ENCODE measurements around the gene ITIH5. TPM values are rescaled to one million over a fixed set of nuclear protein-coding genes. Genes with fewer than 3 reads are reported as not detected.

ITIH5 gene
- total RNA-seq, 1 donor from 2014 or later, result 4.0 TPM

GRCh38 chr10:7625836-7626235 is 40.9 kb downstream of the ITIH5 start:
- DNase-seq (ENCODE audit: low read depth) (peak; percentile 9), FAIRE-seq (no peak)
- no peaks in the 10 kb centered on the region for H3K4me1 ChIP-seq (ENCODE audit: insufficient read depth, low read length)

DNA sequence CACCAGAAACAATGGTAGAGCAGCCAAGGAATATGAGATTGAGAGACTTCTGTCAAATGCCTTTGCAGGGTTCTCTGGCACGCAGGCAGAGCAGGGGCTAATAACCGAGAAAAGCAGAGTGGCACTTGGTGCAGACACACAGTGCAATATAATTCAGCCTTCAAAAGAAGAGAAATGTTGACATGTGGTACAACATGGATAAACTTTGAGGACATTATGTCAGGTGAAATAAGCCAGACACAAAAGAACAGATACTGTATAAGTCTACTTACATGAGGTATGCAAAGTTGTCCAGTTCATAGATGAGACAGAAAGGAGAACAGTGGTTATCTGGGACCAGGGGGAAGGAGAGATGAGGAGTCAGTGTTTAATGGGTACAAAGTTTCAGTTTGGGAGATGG is 41.8 kb downstream of the ITIH5 start:
- H3K36me3 ChIP-seq (ENCODE audit: insufficient read depth, low read length), result no peaks in the 10 kb centered on the region
- no peaks in the 10 kb centered on the region for H3K79me2 ChIP-seq (ENCODE audit: insufficient read depth, low read length)
- no peak overlapping the region for H3K4me3 Mint-ChIP-seq (ENCODE audit: unreplicated experiment)
- H3K4me1 Mint-ChIP-seq (ENCODE audit: low read depth, unreplicated experiment), result peaks cover 4% of the 10 kb centered on the region
- no peaks in the 10 kb centered on the region for H3K36me3 Mint-ChIP-seq (ENCODE audit: low read depth, unreplicated experiment)
- FAIRE-seq (no peak), DNase-seq (ENCODE audit: low read depth) (no peak)
- H3K27ac ChIP-seq (ENCODE audit: low read depth, low read length), result no peak overlapping the region
- peak overlapping the region; percentile 3 for H3K27ac Mint-ChIP-seq (ENCODE audit: unreplicated experiment)
- no peak overlapping the region for H3K9ac ChIP-seq (ENCODE audit: low read length)
- no peak overlapping the region for H3K4me2 ChIP-seq (ENCODE audit: low read length)
- TF ChIP-seq, protein P1, sequence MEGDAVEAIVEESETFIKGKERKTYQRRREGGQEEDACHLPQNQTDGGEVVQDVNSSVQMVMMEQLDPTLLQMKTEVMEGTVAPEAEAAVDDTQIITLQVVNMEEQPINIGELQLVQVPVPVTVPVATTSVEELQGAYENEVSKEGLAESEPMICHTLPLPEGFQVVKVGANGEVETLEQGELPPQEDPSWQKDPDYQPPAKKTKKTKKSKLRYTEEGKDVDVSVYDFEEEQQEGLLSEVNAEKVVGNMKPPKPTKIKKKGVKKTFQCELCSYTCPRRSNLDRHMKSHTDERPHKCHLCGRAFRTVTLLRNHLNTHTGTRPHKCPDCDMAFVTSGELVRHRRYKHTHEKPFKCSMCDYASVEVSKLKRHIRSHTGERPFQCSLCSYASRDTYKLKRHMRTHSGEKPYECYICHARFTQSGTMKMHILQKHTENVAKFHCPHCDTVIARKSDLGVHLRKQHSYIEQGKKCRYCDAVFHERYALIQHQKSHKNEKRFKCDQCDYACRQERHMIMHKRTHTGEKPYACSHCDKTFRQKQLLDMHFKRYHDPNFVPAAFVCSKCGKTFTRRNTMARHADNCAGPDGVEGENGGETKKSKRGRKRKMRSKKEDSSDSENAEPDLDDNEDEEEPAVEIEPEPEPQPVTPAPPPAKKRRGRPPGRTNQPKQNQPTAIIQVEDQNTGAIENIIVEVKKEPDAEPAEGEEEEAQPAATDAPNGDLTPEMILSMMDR (IDR thresholded peaks at IDR 0.05; ENCODE audit: insufficient read depth, low read depth, low read length), result no peak
- no peak for TF ChIP-seq EZH2 (IDR thresholded peaks at IDR 0.05; ENCODE audit: insufficient read depth, low read length)
- H3K4me3 ChIP-seq (ENCODE audit: insufficient read depth, low read depth, low read length), result no peak overlapping the region
- no peaks in the 10 kb centered on the region for H3K27me3 ChIP-seq (ENCODE audit: insufficient read depth, low read length)
- H3K9me3 Mint-ChIP-seq (ENCODE audit: unreplicated experiment), result no peaks in the 10 kb centered on the region
- H2AFZ ChIP-seq (ENCODE audit: low read depth, low read length), result no peak overlapping the region
- H3K27me3 Mint-ChIP-seq (ENCODE audit: low read depth, unreplicated experiment), result peaks cover 6% of the 10 kb centered on the region
- H3K9me3 ChIP-seq (ENCODE audit: insufficient read depth, low read depth, low read length), result peaks cover 15% of the 10 kb centered on the region
- no peaks in the 10 kb centered on the region for H4K20me1 ChIP-seq (ENCODE audit: insufficient read depth, low read length)
- no peaks in the 10 kb centered on the region for H3K4me1 ChIP-seq (ENCODE audit: insufficient read depth, low read length)

More at GRCh38 chr10:7625836-7626235, 40.9 kb downstream of the ITIH5 start:
- H3K4me3 Mint-ChIP-seq (ENCODE audit: unreplicated experiment), result no peak overlapping the region
- H3K4me2 ChIP-seq (ENCODE audit: low read length), result no peak overlapping the region
- no peaks in the 10 kb centered on the region for H3K79me2 ChIP-seq (ENCODE audit: insufficient read depth, low read length)
- H3K36me3 ChIP-seq (ENCODE audit: insufficient read depth, low read length), result no peaks in the 10 kb centered on the region
- H3K9me3 ChIP-seq (ENCODE audit: insufficient read depth, low read depth, low read length), result peaks cover 15% of the 10 kb centered on the region
- H3K4me1 Mint-ChIP-seq (ENCODE audit: low read depth, unreplicated experiment), result peaks cover 4% of the 10 kb centered on the region
- TF ChIP-seq EZH2 (IDR thresholded peaks at IDR 0.05; ENCODE audit: insufficient read depth, low read length), result no peak
- TF ChIP-seq, protein P1 (IDR thresholded peaks at IDR 0.05; ENCODE audit: insufficient read depth, low read depth, low read length), result no peak
- H3K9ac ChIP-seq (ENCODE audit: low read length), result no peak overlapping the region
- no peaks in the 10 kb centered on the region for H3K9me3 Mint-ChIP-seq (ENCODE audit: unreplicated experiment)
- no peaks in the 10 kb centered on the region for H3K27me3 ChIP-seq (ENCODE audit: insufficient read depth, low read length)
- no peak overlapping the region for H3K4me3 ChIP-seq (ENCODE audit: insufficient read depth, low read depth, low read length)
- no peak overlapping the region for H3K27ac Mint-ChIP-seq (ENCODE audit: unreplicated experiment)
- H3K36me3 Mint-ChIP-seq (ENCODE audit: low read depth, unreplicated experiment), result no peaks in the 10 kb centered on the region
- H4K20me1 ChIP-seq (ENCODE audit: insufficient read depth, low read length), result no peaks in the 10 kb centered on the region
- H2AFZ ChIP-seq (ENCODE audit: low read depth, low read length), result no peak overlapping the region
- peaks cover 6% of the 10 kb centered on the region for H3K27me3 Mint-ChIP-seq (ENCODE audit: low read depth, unreplicated experiment)
- H3K27ac ChIP-seq (ENCODE audit: low read depth, low read length), result no peak overlapping the region

GRCh38 chr10:7622969-7623368 is 43.8 kb downstream of the ITIH5 start:
- Histone ChIP-seq H3K9ac (ENCODE audit: low read length) (no peak overlapping the region), H3K79me2 (ENCODE audit: insufficient read depth, low read length) (no peaks in the 10 kb centered on the region), H3K4me1 (ENCODE audit: insufficient read depth, low read length) (no peaks in the 10 kb centered on the region), H3K27ac (ENCODE audit: low read depth, low read length) (no peak overlapping the region), H3K9me3 (ENCODE audit: insufficient read depth, low read depth, low read length) (no peaks in the 10 kb centered on the region), H2AFZ (ENCODE audit: low read depth, low read length) (no peak overlapping the region), H3K36me3 (ENCODE audit: insufficient read depth, low read length) (no peaks in the 10 kb centered on the region), H3K4me3 (ENCODE audit: insufficient read depth, low read depth, low read length) (no peak overlapping the region), H3K4me2 (ENCODE audit: low read length) (no peak overlapping the region), H4K20me1 (ENCODE audit: insufficient read depth, low read length) (no peaks in the 10 kb centered on the region), H3K27me3 (ENCODE audit: insufficient read depth, low read length) (no peaks in the 10 kb centered on the region)
- Mint-ChIP-seq H3K27ac (ENCODE audit: unreplicated experiment) (no peak overlapping the region), H3K36me3 (ENCODE audit: low read depth, unreplicated experiment) (no peaks in the 10 kb centered on the region), H3K9me3 (ENCODE audit: unreplicated experiment) (no peaks in the 10 kb centered on the region), H3K4me1 (ENCODE audit: low read depth, unreplicated experiment) (peaks cover 4% of the 10 kb centered on the region), H3K27me3 (ENCODE audit: low read depth, unreplicated experiment) (peaks cover 7% of the 10 kb centered on the region), H3K4me3 (ENCODE audit: unreplicated experiment) (no peak overlapping the region)
- TF ChIP-seq EZH2 (IDR thresholded peaks at IDR 0.05; ENCODE audit: insufficient read depth, low read length), result no peak
- TF ChIP-seq, protein P1 (IDR thresholded peaks at IDR 0.05; ENCODE audit: insufficient read depth, low read depth, low read length), result no peak
- DNase-seq (ENCODE audit: low read depth), result no peak
- no peak for FAIRE-seq
